HepG2 (cell line): ENCODE measurements around the gene TNFAIP2. TPM values are rescaled to one million over a fixed set of nuclear protein-coding genes. Genes with fewer than 3 reads are reported as not detected.

Source experiments
- ATAC-seq: fragments of 200-7000 bp; cut with Tn5 transposase; 3 replicates; pipeline ENCODE4 v1.9.1; 2020; ENCODE audit warnings: mild to moderate bottlenecking, moderate library complexity
- BruUV-seq: library from RNA; stranded (reverse); fragments of 400-500 nt; replicated peaks from 2 replicates; lab custom pipeline; 2021; lab: Mats Ljungman, UMichigan
- CTCF ChIA-PET: fragments of 300-600 bp; formaldehyde crosslinking; extraction: SDS; loops from one replicate; lab custom pipeline; 2021; ENCODE audit warnings: low total read pairs, inconsistent platforms, low intra/inter-chr PET ratio; lab: Yijun Ruan, JAX
- POLR2A ChIA-PET: fragments of 350-600 bp; sonication (Branson Sonifier 250); formaldehyde crosslinking; loops from one replicate; lab custom pipeline; 2020; ENCODE audit warnings: antibody characterized with exemption, inconsistent platforms; lab: Yijun Ruan, JAX
- DNase-seq: peaks from one replicate; pipeline ENCODE4 v3.0.0-alpha.2; 2015; ENCODE audit warnings: low spot score
- FAIRE-seq: peaks from 3 replicates; lab custom pipeline; 2011; peaks lifted over from hg19 to GRCh38; lab: Jason Lieb, UNC
- H2AFZ ChIP-seq: one replicate; pipeline ENCODE4 v1.6.1; 2011; ENCODE audit warnings: low read length, inconsistent platforms
- H3K27ac ChIP-seq: fragments of 300-600 bp; 3 replicates; pipeline ENCODE4 v1.8.0; 2011; ENCODE audit warnings: mixed run types, mild to moderate bottlenecking, mixed read lengths, low read length, inconsistent platforms; ENCODE audit not compliant: insufficient read depth; ENCODE audit errors: extremely low read length
- H3K27me3 ChIP-seq, 2 experiments: fragments of 200-600 bp in 1 of 2; 2 replicates in 1 of 2; 3 replicates in 1 of 2; pipeline versions ENCODE4 v1.6.0 to v1.8.0; 2011; ENCODE audit warnings: low read length in 2 of 2, mild to moderate bottlenecking in 2 of 2, moderate library complexity in 2 of 2, inconsistent platforms in 1 of 2; ENCODE audit not compliant: insufficient read depth in 2 of 2, control insufficient read depth in 1 of 2
- H3K36me3 ChIP-seq, 2 experiments: fragments of 200-600 bp in 1 of 2; replicated peaks in 1 of 2; 2 replicates in 1 of 2; 3 replicates in 1 of 2; pipeline versions ENCODE4 v1.5.1 to v1.8.0; 2011; ENCODE audit warnings: low read length in 2 of 2, inconsistent platforms in 1 of 2; ENCODE audit not compliant: insufficient read depth in 2 of 2, control insufficient read depth in 1 of 2
- H3K4me1 ChIP-seq: 2 replicates; pipeline ENCODE4 v1.5.1; 2012; ENCODE audit warnings: low read length, inconsistent platforms; ENCODE audit not compliant: insufficient read depth
- H3K4me2 ChIP-seq: 2 replicates; pipeline ENCODE4 v1.6.0; 2011; ENCODE audit warnings: low read depth, low read length, inconsistent platforms
- H3K4me3 ChIP-seq, 3 experiments: fragments of 200-600 bp in 1 of 3; sonication (generic), shearing (Covaris generic) in 1 of 3; replicated peaks in 1 of 3; 2 replicates each; pipeline ENCODE4 v1.5.1; 2011 to 2016; ENCODE audit warnings: low read length in 3 of 3, inconsistent platforms in 2 of 3, low read depth in 2 of 3, mild to moderate bottlenecking in 2 of 3, control low read depth in 1 of 3, mixed read lengths in 1 of 3; ENCODE audit not compliant: insufficient read depth in 1 of 3
- H3K79me2 ChIP-seq: one replicate; pipeline ENCODE4 v1.6.1; 2011; ENCODE audit warnings: low read length, inconsistent platforms; ENCODE audit not compliant: insufficient read depth
- H3K9ac ChIP-seq: 2 replicates; pipeline ENCODE4 v1.6.0; 2011; ENCODE audit warnings: mild to moderate bottlenecking, low read depth, low read length, inconsistent platforms; ENCODE audit not compliant: insufficient read depth
- H3K9me3 ChIP-seq: 2 replicates; pipeline ENCODE4 v1.5.1; 2012; ENCODE audit warnings: mild to moderate bottlenecking, low read length
- H4K20me1 ChIP-seq: 2 replicates; pipeline ENCODE4 v1.6.0; 2011; ENCODE audit warnings: inconsistent platforms, mild to moderate bottlenecking, low read length, moderate library complexity; ENCODE audit not compliant: insufficient read depth
- FOXO4 ChIP-seq: sonication (generic); formaldehyde crosslinking; conservative IDR thresholded peaks from 2 replicates; pipeline ENCODE4 v1.8.1; 2023; ENCODE audit warnings: missing genetic modification reagents
- HNRNPL ChIP-seq: fragments of 200-400 bp; formaldehyde crosslinking; IDR thresholded peaks from 2 replicates; pipeline ENCODE4 v1.6.1; 2017; ENCODE audit warnings: mild to moderate bottlenecking, low read depth, low read length
- IKZF4 ChIP-seq: sonication (generic); formaldehyde crosslinking; IDR thresholded peaks from 2 replicates; pipeline ENCODE4 v1.5.1; 2020; ENCODE audit warnings: borderline replicate concordance, mild to moderate bottlenecking, low read depth, missing genetic modification reagents; ENCODE audit errors: not compliant biosample characterization
- MAF1 ChIP-seq: sonication (generic); formaldehyde crosslinking; IDR thresholded peaks from 2 replicates; pipeline ENCODE4 v1.5.0; 2020; ENCODE audit warnings: missing genetic modification reagents, borderline replicate concordance
- MED8 ChIP-seq: sonication (generic); formaldehyde crosslinking; IDR thresholded peaks from 2 replicates; pipeline ENCODE4 v1.8.1; 2023; ENCODE audit warnings: mild to moderate bottlenecking, missing genetic modification reagents; ENCODE audit not compliant: insufficient replicate concordance
- MYC ChIP-seq: sonication (generic); formaldehyde crosslinking; IDR thresholded peaks from 2 replicates; pipeline ENCODE4 v1.9.0; 2021; ENCODE audit warnings: missing genetic modification reagents, borderline replicate concordance
- PHF21A ChIP-seq: sonication (generic); formaldehyde crosslinking; IDR thresholded peaks from 2 replicates; pipeline ENCODE4 v1.5.0; 2020; ENCODE audit warnings: mild to moderate bottlenecking, missing genetic modification reagents
- WGBS: methylation state at CpG from one replicate; pipeline ENCODE4 v1.1.6; 2017; ENCODE audit warnings: low lambda C conversion rate; 5-methylcytosine and 5-hydroxymethylcytosine counted together
- in situ Hi-C: cut with HindIII; loops from 2 replicates; pipeline ENCODE4 v1.10.0; 2017; ENCODE audit warnings: low pct_unique_long_range_greater_than_20kb; ENCODE audit not compliant: extremely low pct_ligation_motif_present
- intact Hi-C: fragments of 100-400 bp; cut with micrococcal nuclease; formaldehyde crosslinking; loops from one replicate; pipeline ENCODE4 v1.10.0; 2022; ENCODE audit not compliant: unreplicated experiment
- polyA plus RNA-seq, 8 experiments: library from polyadenylated mRNA; depleted of rRNA in 3 of 8; stranded (reverse) in 7 of 8; unstranded in 1 of 8; fragments of >200 nt; fragmentation: Illumina TruSeq in 4 of 8; extraction: Trizol in 4 of 8; gene quantifications; 2 replicates each; pipeline versions ENCODE4 v1.2.1 to v1.2.3, GENCODE V29; 2011 to 2016; ENCODE audit warnings: low read depth in 4 of 8, missing spikeins in 1 of 8, mixed read lengths in 1 of 8; ENCODE audit not compliant: insufficient read depth in 1 of 8
- total RNA-seq, 5 experiments: library from RNA; depleted of rRNA; stranded (reverse); fragments of >200 nt; fragmentation: Illumina TruSeq; extraction: Trizol; gene quantifications; 2 replicates each; pipeline ENCODE4 v1.2.3, GENCODE V29; 2016; ENCODE audit warnings: low read depth in 1 of 5
- TF ChIP-seq, protein P1 (sequence below): sonication (generic); formaldehyde crosslinking; IDR thresholded peaks from 2 replicates; pipeline ENCODE4 v1.4.0; 2020; ENCODE audit warnings: missing genetic modification reagents, borderline replicate concordance

TNFAIP2 gene
- total and polyA plus RNA-seq, 2 of the 13 experiments (the other 11 are each of a cell fraction or from before 2014, with no cell fraction given), result 0.46 to 1.5 TPM

DNA sequence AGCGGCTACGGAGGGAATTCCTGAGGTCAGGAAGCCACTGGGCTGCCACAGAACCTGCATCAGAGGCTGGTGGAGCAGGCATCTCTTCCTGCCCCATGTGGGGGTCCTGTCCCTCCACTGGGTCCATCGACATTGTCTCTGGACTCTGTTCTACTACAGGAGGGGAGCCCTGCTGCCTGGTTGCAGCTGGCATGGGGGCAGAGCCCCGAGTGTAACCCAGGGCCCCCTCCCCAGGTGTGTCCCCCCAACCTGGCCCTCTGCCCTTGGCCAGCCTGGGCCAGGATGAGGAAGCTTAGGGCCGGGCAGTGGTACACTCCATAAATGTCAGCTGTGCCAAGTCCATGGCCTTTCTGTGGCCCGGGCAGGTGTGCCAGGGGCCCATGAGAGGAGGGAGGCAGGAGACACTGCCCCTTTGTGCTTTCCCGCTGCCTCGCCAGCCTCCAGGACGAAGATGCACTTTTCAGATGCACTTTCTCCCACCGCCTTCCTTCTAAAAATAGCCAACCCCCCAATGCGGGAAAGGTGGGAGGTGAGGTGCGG is 32.7 kb upstream of the TNFAIP2 start:
- intact Hi-C loops (no loop called here), in situ Hi-C loops (no loop called here)
- Histone ChIP-seq H3K79me2 (peaks cover 4% of the 10 kb centered on the region), H3K27ac (no peak overlapping the region), H4K20me1 (no peaks in the 10 kb centered on the region), H3K36me3 (no peaks in the 10 kb centered on the region), H3K4me1 (peaks cover 87% of the 10 kb centered on the region), H3K4me2 (peak overlapping the region; percentile 51; the same call in 1 of the 2 replicates), H2AFZ (no peak overlapping the region), H3K9me3 (no peaks in the 10 kb centered on the region), H3K9ac (no peak overlapping the region), H3K27me3 (peaks cover 0 to 8% of the 10 kb centered on the region in 2 experiments; a peak in 3 of 5 replicates), H3K4me3 (no peak overlapping the region; a peak in 1 of 6 replicates)
- no peak for FAIRE-seq
- POLR2A ChIA-PET, result interaction anchor here (0.8 to 2.0 kb wide), 2 partner anchors 9 to 13 kb away, joined by 3 to 12 read pairs; no protein-coding TSS in a partner anchor
- WGBS, result 53% methylated on average over 7 of the region's 12 CpGs
- CTCF ChIA-PET, result no interaction called here
- TF ChIP-seq PHF21A (CRISPR knock-in tag) (no peak), IKZF4 (CRISPR knock-in tag) (no peak), MYC (CRISPR knock-in tag) (peak; percentile 2; the same call in 1 of the 2 replicates), MAF1 (CRISPR knock-in tag) (no peak), FOXO4 (CRISPR knock-in tag) (0 out of 2 replicates have a peak, but pooled peaks have one; percentile 52), MED8 (no peak), HNRNPL (peak; percentile 74; the same call in 1 of the 2 replicates)
- TF ChIP-seq, protein P1, sequence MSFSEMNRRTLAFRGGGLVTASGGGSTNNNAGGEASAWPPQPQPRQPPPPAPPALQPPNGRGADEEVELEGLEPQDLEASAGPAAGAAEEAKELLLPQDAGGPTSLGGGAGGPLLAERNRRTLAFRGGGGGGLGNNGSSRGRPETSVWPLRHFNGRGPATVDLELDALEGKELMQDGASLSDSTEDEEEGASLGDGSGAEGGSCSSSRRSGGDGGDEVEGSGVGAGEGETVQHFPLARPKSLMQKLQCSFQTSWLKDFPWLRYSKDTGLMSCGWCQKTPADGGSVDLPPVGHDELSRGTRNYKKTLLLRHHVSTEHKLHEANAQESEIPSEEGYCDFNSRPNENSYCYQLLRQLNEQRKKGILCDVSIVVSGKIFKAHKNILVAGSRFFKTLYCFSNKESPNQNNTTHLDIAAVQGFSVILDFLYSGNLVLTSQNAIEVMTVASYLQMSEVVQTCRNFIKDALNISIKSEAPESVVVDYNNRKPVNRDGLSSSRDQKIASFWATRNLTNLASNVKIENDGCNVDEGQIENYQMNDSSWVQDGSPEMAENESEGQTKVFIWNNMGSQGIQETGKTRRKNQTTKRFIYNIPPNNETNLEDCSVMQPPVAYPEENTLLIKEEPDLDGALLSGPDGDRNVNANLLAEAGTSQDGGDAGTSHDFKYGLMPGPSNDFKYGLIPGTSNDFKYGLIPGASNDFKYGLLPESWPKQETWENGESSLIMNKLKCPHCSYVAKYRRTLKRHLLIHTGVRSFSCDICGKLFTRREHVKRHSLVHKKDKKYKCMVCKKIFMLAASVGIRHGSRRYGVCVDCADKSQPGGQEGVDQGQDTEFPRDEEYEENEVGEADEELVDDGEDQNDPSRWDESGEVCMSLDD (CRISPR knock-in tag), result no peak
- DNase-seq, result no peak
- BruUV-seq, result no TSS peak
- ATAC-seq, result no peak
